ENCODE measurements around the gene GNS. TPM values are rescaled to one million over a fixed set of nuclear protein-coding genes. Genes with fewer than 3 reads are reported as not detected.

The GNS gene
- total and polyA plus RNA-seq, 3 donors from 2014 or later: 52.4 to 87.9 (median 84.2) TPM

- Histone ChIP-seq H3K36me3 (ENCODE audit: low read depth, missing control alignments) (no peaks in the 10 kb centered on the region), H3K4me3 (no peak overlapping the region), H3K9me3 (no peaks in the 10 kb centered on the region), H3K27me3 (no peaks in the 10 kb centered on the region), H3K27ac (no peak overlapping the region), H3K4me1 (no peaks in the 10 kb centered on the region)
- TF ChIP-seq CTCF (IDR thresholded peaks at IDR 0.05) (no peak), POLR2A (IDR thresholded peaks at IDR 0.05) (no peak)
- DNase-seq: no peak
- 89 to 92% methylated on average over 2 of the region's 2 CpGs for WGBS, 2 donors
- intact Hi-C loops (cut with DNase I; ENCODE audit: low total_unique reads): no loop called here
Observed at GRCh38 chr12:64729909-64730587, 29.2 kb downstream of the GNS start.

DNA sequence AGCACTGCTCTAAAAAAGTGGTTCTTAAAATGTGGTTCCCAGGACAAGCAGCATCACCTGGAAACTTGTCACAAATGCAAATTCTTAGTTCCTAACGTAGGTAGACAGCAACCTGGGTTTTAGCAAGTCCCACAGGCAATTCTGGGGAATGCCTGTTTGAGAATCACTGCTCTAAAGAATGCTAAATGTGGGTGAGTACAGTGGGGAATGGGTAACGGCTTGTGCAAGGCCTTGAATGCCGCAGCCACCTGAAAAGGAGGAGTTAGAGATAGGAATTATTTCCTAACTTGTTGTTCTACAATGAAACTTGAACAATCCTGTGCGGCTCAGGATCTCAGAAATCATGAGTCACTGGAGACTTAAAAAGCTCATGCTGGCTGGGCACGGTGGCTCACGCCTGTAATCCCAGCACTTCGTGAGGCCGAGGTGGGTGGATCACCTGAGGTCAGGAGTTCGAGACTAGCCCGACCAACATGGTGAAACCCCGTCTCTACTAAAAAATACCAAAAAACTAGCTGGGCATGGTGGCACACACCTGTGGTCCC lies 34.9 kb downstream of the GNS start:
- TF ChIP-seq CTCF (IDR thresholded peaks at IDR 0.05) (no peak), POLR2A (IDR thresholded peaks at IDR 0.05) (no peak)
- no peaks in the 10 kb centered on the region for H3K27me3 ChIP-seq
- no peaks in the 10 kb centered on the region for H3K9me3 ChIP-seq
- WGBS, 2 donors: 97 to 98% methylated on average over 11 of the region's 11 CpGs
- H3K4me3 ChIP-seq: no peak overlapping the region
- DNase-seq: no peak
- no peaks in the 10 kb centered on the region for H3K36me3 ChIP-seq (ENCODE audit: low read depth, missing control alignments)
- intact Hi-C loops (cut with DNase I; ENCODE audit: low total_unique reads): no loop called here
- H3K4me1 ChIP-seq: no peaks in the 10 kb centered on the region
- no peak overlapping the region for H3K27ac ChIP-seq

DNA sequence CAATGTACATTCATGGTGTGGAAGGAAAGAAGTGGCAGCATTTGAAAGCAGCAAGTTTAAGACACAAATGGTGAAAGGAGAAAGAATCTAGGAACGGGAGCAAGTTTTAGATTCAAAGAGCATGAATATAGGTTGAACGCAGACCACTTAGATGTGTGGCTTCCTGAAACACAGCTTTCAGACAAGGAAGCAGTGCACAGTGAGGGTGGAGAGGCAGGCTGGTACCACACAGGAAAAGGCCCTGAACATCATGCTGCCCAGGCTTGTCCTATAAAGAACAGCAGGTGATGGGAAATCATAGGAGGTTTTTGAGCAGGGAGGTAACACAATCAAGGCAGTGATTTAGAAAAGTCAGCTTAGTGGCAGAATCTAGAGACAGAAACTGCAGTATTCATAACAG lies 35.6 kb downstream of the GNS start:
- no peak for TF ChIP-seq CTCF (IDR thresholded peaks at IDR 0.05)
- no peak for TF ChIP-seq POLR2A (IDR thresholded peaks at IDR 0.05)
- DNase-seq: no peak
- Histone ChIP-seq H3K27me3 (no peaks in the 10 kb centered on the region), H3K4me3 (no peak overlapping the region), H3K36me3 (ENCODE audit: low read depth, missing control alignments) (no peaks in the 10 kb centered on the region), H3K27ac (no peak overlapping the region), H3K9me3 (no peaks in the 10 kb centered on the region), H3K4me1 (no peaks in the 10 kb centered on the region)
- intact Hi-C loops (cut with DNase I; ENCODE audit: low total_unique reads): no loop called here
- WGBS, 2 donors: 92 to 95% methylated on average over 2 of the region's 2 CpGs

DNA sequence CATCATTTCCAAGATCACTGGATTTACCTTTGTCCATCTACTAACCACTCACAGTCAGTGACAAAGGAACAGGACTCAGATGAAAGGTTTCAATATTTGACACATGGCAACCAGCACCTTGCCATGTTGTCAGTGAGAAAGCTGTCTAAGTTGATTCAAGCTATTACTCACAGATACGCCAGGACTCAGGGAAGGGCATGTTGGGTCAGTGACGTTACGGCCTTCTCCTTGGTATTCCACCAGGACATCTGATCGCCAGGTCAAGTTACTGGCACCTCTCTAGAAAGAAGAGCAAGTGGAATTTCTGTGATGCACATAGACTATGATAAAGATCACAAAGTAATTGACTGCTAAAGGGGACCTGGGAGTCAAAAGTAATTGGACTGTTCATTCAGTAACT lies 36.4 kb downstream of the GNS start:
- 90 to 93% methylated on average over 4 of the region's 4 CpGs for WGBS, 2 donors
- intact Hi-C loops (cut with DNase I; ENCODE audit: low total_unique reads): no loop called here

More for the DNA sequence above, 36.4 kb downstream of the GNS start:
- no peaks in the 10 kb centered on the region for H3K36me3 ChIP-seq (ENCODE audit: low read depth, missing control alignments)
- no peak for DNase-seq
- H3K27ac ChIP-seq: no peak overlapping the region
- no peaks in the 10 kb centered on the region for H3K9me3 ChIP-seq
- no peaks in the 10 kb centered on the region for H3K4me1 ChIP-seq
- H3K4me3 ChIP-seq: no peak overlapping the region
- no peaks in the 10 kb centered on the region for H3K27me3 ChIP-seq
- TF ChIP-seq CTCF (IDR thresholded peaks at IDR 0.05) (no peak), POLR2A (IDR thresholded peaks at IDR 0.05) (no peak)

All from testis (tissue), 3 donors.